Measurements from ENCODE around the gene FOSL1.

The FOSL1 gene

DNA sequence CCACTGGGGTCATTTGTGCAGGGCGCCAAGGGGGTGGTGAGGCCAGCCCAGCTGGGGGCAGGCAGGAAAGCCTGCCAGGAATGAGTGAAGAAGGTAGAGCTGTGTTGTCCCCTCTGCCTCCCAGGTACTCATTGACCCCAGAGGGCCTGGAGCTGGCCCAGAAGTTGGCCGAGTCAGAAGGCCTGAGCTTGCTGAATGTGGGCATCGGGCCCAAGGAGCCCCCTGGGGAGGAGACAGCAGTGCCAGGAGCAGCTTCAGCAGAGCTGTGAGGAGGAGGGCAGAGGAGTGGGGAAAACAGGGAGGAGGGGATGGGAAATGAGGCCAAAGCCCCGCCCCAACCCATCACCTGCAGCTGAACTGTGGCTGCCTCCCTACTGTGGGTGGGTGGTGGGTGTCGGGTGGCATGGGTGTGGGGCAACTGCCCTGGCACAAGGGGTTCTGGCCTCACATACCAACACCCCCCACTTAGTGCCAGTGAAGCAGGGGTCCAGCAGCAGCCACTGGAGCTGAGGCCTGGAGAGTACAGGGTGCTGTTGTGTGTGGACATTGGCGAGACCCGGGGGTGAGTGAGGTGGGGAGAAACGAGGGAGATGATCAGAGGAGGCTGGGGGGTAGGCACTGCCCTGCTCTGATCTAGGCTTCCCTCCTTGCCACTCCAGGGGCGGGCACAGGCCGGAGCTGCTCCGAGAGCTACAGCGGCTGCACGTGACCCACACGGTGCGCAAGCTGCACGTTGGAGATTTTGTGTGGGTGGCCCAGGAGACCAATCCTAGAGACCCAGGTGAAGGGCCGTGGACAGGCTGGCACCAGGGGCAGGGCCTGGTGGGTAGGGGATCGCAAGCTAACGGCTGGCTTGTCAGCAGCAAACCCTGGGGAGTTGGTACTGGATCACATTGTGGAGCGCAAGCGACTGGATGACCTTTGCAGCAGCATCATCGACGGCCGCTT lies 37.0 kb downstream of the FOSL1 start:
- H3K27ac Mint-ChIP-seq, result peak overlapping the region; percentile 13
- no peak for DNase-seq (ENCODE audit: low spot score)
- peaks cover 27% of the 10 kb centered on the region for H3K4me1 Mint-ChIP-seq (ENCODE audit: low read depth)
- H3K9me3 Mint-ChIP-seq, result no peaks in the 10 kb centered on the region
- H3K36me3 Mint-ChIP-seq (ENCODE audit: low read depth), result peaks cover 48% of the 10 kb centered on the region
- H3K27me3 Mint-ChIP-seq (ENCODE audit: low read depth), result no peaks in the 10 kb centered on the region
- H3K4me3 Mint-ChIP-seq, result peak overlapping the region; percentile 44

- no peak for DNase-seq (ENCODE audit: low spot score)
- peak overlapping the region; percentile 44 for H3K4me3 Mint-ChIP-seq
- peaks cover 48% of the 10 kb centered on the region for H3K36me3 Mint-ChIP-seq (ENCODE audit: low read depth)
- H3K27ac Mint-ChIP-seq, result peak overlapping the region; percentile 13
- no peaks in the 10 kb centered on the region for H3K27me3 Mint-ChIP-seq (ENCODE audit: low read depth)
- H3K9me3 Mint-ChIP-seq, result no peaks in the 10 kb centered on the region
- H3K4me1 Mint-ChIP-seq (ENCODE audit: low read depth), result peaks cover 28% of the 10 kb centered on the region
Measured at GRCh38 chr11:65862191-65862735, 37.9 kb downstream of the FOSL1 start.

DNA sequence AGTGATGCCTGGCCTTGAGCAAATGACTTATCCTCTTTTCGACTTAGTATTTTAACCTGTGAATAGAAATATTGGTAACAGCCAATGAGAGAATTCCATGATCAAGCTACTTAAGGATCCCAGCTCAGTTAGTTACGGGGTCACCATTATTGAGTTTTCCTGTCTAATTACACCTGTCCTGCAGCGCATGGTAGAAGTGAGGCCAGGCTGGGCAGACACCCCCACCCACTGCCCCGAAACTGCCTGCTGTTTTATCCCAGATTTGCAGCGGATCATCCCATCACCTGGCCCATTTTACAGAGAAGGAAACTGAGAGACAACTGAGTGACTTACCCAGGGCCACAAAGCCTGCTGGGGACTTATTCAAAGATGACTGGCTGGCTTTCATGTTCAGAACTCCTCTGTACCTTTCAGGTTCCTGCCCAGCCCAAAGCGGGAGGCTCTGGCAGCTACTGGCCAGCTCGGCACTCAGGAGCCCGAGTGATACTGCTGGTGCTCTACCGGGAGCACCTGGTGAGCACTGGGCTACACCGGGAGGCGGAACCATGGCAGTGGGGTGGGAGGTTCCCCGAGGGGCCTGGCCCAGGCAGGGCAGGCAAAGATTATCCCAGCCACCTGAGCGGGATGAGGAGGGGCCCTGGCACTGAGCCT lies 38.5 kb downstream of the FOSL1 start:
- peaks cover 45% of the 10 kb centered on the region for H3K36me3 Mint-ChIP-seq (ENCODE audit: low read depth)

DNA sequence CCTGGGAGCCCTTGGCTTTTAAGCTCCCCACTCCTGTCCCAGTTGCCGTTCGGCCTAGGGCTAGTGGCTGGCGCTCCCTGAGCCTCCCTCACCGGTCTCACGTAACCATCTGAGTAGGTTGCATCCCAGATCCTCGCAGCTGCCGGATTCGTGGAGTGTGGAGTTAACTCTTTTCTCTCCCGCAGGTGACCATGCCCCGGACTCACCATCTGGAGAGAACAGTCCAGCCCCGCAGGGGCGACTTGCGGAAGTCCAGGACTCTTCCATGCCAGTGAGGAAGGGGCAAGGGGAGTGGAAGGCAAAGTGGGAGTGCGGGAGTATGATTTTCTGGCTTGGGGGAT lies 39.1 kb downstream of the FOSL1 start:
- Mint-ChIP-seq H3K36me3 (ENCODE audit: low read depth) (peaks cover 49% of the 10 kb centered on the region), H3K27ac (peak overlapping the region; percentile 93), H3K9me3 (no peaks in the 10 kb centered on the region), H3K4me3 (peak overlapping the region; percentile 91), H3K4me1 (ENCODE audit: low read depth) (peaks cover 36% of the 10 kb centered on the region), H3K27me3 (ENCODE audit: low read depth) (no peaks in the 10 kb centered on the region)
- DNase-seq (ENCODE audit: low spot score), result no peak

More for the DNA sequence above, 38.5 kb downstream of the FOSL1 start:
- no peak for DNase-seq (ENCODE audit: low spot score)
- Mint-ChIP-seq H3K27ac (peak overlapping the region; percentile 93), H3K4me3 (peak overlapping the region; percentile 91), H3K27me3 (ENCODE audit: low read depth) (no peaks in the 10 kb centered on the region), H3K9me3 (no peaks in the 10 kb centered on the region), H3K4me1 (ENCODE audit: low read depth) (peaks cover 30% of the 10 kb centered on the region)

GRCh38 chr11:65860278-65861164 lies 39.7 kb downstream of the FOSL1 start, which contains the start of gene MUS81:
Gene MUS81, plus strand, starts transcription at chr11:65860433. Its CDS starts 321 bp downstream, at chr11:65860754.
- Mint-ChIP-seq H3K36me3 (ENCODE audit: low read depth) (peaks cover 50% of the 10 kb centered on the region), H3K4me3 (peak within 1 kb of the TSS; percentile 91), H3K4me1 (ENCODE audit: low read depth) (peaks cover 42% of the 10 kb centered on the region), H3K27ac (peak within 1 kb of the TSS; percentile 98), H3K9me3 (no peaks in the 10 kb centered on the region), H3K27me3 (ENCODE audit: low read depth) (no peaks in the 10 kb centered on the region)
- DNase-seq (ENCODE audit: low spot score), result peak; percentile 94

DNA sequence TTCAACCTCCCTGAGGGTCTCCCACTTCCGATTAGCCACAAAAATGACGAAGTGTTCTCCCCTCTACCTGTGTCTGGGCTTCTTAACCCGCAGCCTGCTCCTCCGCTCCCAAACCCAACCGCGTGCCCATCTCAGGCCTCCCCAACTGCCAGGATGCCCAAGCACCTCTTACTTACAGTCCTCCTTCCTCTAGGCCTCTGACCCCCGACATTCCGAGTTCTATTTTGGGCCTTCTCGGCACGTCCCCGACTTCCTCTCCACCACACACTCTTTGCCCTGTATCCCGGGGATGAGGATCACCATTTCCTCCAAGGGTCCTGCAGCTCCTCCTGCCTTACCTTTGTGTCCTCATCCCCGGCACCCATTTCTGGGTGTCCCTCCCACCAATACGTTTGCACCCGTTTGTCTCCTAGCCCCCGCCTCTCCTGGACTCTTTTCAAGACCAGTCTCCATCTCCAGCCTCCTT lies 40.3 kb downstream of the FOSL1 start:
- Mint-ChIP-seq H3K4me3 (peak overlapping the region; percentile 91), H3K27ac (peak overlapping the region; percentile 98), H3K36me3 (ENCODE audit: low read depth) (peaks cover 49% of the 10 kb centered on the region), H3K4me1 (ENCODE audit: low read depth) (peaks cover 41% of the 10 kb centered on the region), H3K27me3 (ENCODE audit: low read depth) (no peaks in the 10 kb centered on the region), H3K9me3 (no peaks in the 10 kb centered on the region)
- no peak for DNase-seq (ENCODE audit: low spot score)

- Mint-ChIP-seq H3K4me1 (ENCODE audit: low read depth) (peaks cover 47% of the 10 kb centered on the region), H3K4me3 (peak overlapping the region; percentile 91), H3K27ac (peak overlapping the region; percentile 98), H3K27me3 (ENCODE audit: low read depth) (no peaks in the 10 kb centered on the region), H3K36me3 (ENCODE audit: low read depth) (peaks cover 53% of the 10 kb centered on the region), H3K9me3 (no peaks in the 10 kb centered on the region)
- peak; percentile 99 for DNase-seq (ENCODE audit: low spot score)
Measured at GRCh38 chr11:65859095-65859811, 40.9 kb downstream of the FOSL1 start.

GRCh38 chr11:65858681-65859087 lies 41.5 kb downstream of the FOSL1 start:
- H3K27ac Mint-ChIP-seq, result peak overlapping the region; percentile 98
- peaks cover 48% of the 10 kb centered on the region for H3K4me1 Mint-ChIP-seq (ENCODE audit: low read depth)
- no peak for DNase-seq (ENCODE audit: low spot score)
- H3K9me3 Mint-ChIP-seq, result no peaks in the 10 kb centered on the region
- H3K27me3 Mint-ChIP-seq (ENCODE audit: low read depth), result no peaks in the 10 kb centered on the region
- peaks cover 56% of the 10 kb centered on the region for H3K36me3 Mint-ChIP-seq (ENCODE audit: low read depth)
- peak overlapping the region; percentile 91 for H3K4me3 Mint-ChIP-seq

- H3K4me3 Mint-ChIP-seq, result peak within 1 kb of the TSS; percentile 91
Measured at GRCh38 chr11:65857853-65858680, 42.1 kb downstream of the FOSL1 start, which contains the start of gene CFL1. Gene CFL1, minus strand, starts transcription at chr11:65858180. Its CDS starts 81 bp downstream, at chr11:65858099.

DNA sequence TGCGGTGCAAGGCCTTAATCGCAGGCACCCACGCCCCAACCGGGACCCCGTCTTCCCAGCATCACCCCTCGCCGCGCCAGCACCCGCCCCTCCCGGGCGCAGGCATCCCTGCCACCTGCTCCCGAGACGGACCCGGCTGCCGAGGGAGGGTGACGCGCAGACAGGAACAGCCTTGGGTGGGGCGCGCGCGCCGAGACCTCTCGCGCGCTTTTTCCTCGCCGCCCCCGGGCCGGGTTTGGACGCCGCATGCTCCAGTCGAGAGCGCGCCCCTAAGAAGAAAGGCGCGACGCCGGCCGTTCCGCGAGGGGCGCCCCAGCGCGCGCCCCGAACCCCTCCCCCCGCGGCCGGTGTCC lies 42.7 kb downstream of the FOSL1 start:
- no peaks in the 10 kb centered on the region for H3K27me3 Mint-ChIP-seq (ENCODE audit: low read depth)
- no peaks in the 10 kb centered on the region for H3K9me3 Mint-ChIP-seq
- H3K36me3 Mint-ChIP-seq (ENCODE audit: low read depth), result peaks cover 54% of the 10 kb centered on the region
- peaks cover 45% of the 10 kb centered on the region for H3K4me1 Mint-ChIP-seq (ENCODE audit: low read depth)
- H3K27ac Mint-ChIP-seq, result peak overlapping the region; percentile 76
- peak overlapping the region; percentile 91 for H3K4me3 Mint-ChIP-seq
- DNase-seq (ENCODE audit: low spot score), result no peak

More at GRCh38 chr11:65857853-65858680, 42.1 kb downstream of the FOSL1 start, which contains the start of gene CFL1:
- Mint-ChIP-seq H3K27me3 (ENCODE audit: low read depth) (no peaks in the 10 kb centered on the region), H3K4me1 (ENCODE audit: low read depth) (peaks cover 50% of the 10 kb centered on the region), H3K9me3 (no peaks in the 10 kb centered on the region), H3K27ac (peak within 1 kb of the TSS; percentile 98), H3K36me3 (ENCODE audit: low read depth) (peaks cover 57% of the 10 kb centered on the region)
- peak; percentile 99 for DNase-seq (ENCODE audit: low spot score)

DNA sequence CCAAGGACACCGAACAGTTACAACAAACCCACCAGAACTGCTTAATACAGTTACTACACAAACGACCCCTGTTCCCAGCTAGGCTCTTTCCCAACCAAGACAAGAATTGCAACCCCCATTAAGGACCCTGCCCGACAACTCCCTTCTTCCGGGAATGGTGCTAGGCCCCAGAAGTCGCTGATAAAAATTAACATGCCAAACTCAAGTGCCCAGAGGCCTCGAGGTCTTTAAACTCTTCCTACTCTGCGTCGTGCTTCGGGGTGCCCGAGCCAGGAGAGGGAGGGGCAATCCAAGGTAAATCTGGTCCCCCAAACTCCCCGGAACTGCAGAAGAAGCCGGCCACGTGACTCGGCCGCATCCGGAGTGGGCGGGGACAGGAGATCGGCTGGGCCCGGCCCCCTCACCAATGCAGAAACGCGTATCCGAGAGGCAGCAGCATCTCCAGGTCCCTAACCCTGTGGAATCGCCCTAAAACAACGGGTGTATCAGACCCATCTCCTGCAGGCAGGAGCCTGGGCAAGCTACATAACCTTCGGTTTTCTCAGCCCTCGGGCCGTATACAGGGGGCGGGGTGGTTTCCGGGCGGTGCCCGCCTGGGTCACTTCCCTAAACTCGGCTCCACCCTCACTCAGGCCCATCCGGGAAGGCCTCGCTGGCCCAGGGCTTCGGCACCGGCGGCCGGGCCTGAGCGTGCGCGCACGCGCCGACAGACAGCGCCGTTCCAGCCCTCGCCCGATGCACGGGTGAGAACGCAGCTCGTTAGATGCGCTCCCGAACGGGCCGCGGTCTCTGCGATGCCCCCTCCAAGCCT lies 43.3 kb downstream of the FOSL1 start:
- DNase-seq (ENCODE audit: low spot score), result peak; percentile 84
- Mint-ChIP-seq H3K36me3 (ENCODE audit: low read depth) (peaks cover 57% of the 10 kb centered on the region), H3K9me3 (peaks cover 3% of the 10 kb centered on the region), H3K27me3 (ENCODE audit: low read depth) (no peaks in the 10 kb centered on the region), H3K4me3 (peak overlapping the region; percentile 91), H3K4me1 (ENCODE audit: low read depth) (peaks cover 44% of the 10 kb centered on the region), H3K27ac (peak overlapping the region; percentile 72)
